HL-60 (cell line): ENCODE data around the gene ANO2.

Experiments
- DNase-seq, 2 experiments: peaks; one replicate each; pipeline ENCODE4 v3.0.0-alpha.2; 2010 to 2020; ENCODE audit warnings: low read depth in 1 of 2, low spot score in 1 of 2
- H3K27ac ChIP-seq: fragments of 250-450 bp; sonication (Bioruptor Pico); replicated peaks from 2 replicates; pipeline ENCODE4 v1.5.1; 2020; ENCODE audit warnings: mild to moderate bottlenecking, moderate library complexity
- H3K27me3 ChIP-seq: fragments of 250-450 bp; sonication (Bioruptor Pico); 2 replicates; pipeline ENCODE4 v1.5.1; 2021; ENCODE audit warnings: mild to moderate bottlenecking, moderate library complexity; ENCODE audit not compliant: insufficient read depth, poor library complexity, severe bottlenecking
- H3K4me3 ChIP-seq: replicated peaks from 2 replicates; pipeline ENCODE4 v1.5.1; 2011; ENCODE audit warnings: mild to moderate bottlenecking, control low read depth, low read length; ENCODE audit not compliant: insufficient read depth
- GABPA ChIP-seq: IDR thresholded peaks from 2 replicates; pipeline ENCODE4 v1.6.1; 2012; ENCODE audit warnings: low read depth
- POLR2AphosphoS5 ChIP-seq: IDR thresholded peaks from 2 replicates; pipeline ENCODE4 v1.6.1; 2012; ENCODE audit warnings: low read depth
- REST ChIP-seq: IDR thresholded peaks from 2 replicates; pipeline ENCODE4 v1.6.1; 2012; ENCODE audit warnings: low read depth; ENCODE audit not compliant: insufficient replicate concordance
- SPI1 ChIP-seq: IDR thresholded peaks from 2 replicates; pipeline ENCODE4 v1.6.1; 2012; ENCODE audit warnings: low read depth, mild to moderate bottlenecking, borderline replicate concordance
- TF ChIP-seq, protein P1 (sequence below): IDR thresholded peaks from one replicate; pipeline ENCODE4 v1.5.1; 2011; ENCODE audit warnings: low read length, control low read depth, inconsistent platforms; ENCODE audit not compliant: insufficient read depth

The ANO2 gene

GRCh38 chr12:5688226-5688625 is 256.8 kb downstream of the ANO2 start:
- H3K4me3 ChIP-seq: no peak overlapping the region
- no peak for DNase-seq
- no peaks in the 10 kb centered on the region for H3K27me3 ChIP-seq
- TF ChIP-seq POLR2AphosphoS5 (no peak), SPI1 (no peak), REST (no peak), GABPA (no peak)
- TF ChIP-seq, protein P1, sequence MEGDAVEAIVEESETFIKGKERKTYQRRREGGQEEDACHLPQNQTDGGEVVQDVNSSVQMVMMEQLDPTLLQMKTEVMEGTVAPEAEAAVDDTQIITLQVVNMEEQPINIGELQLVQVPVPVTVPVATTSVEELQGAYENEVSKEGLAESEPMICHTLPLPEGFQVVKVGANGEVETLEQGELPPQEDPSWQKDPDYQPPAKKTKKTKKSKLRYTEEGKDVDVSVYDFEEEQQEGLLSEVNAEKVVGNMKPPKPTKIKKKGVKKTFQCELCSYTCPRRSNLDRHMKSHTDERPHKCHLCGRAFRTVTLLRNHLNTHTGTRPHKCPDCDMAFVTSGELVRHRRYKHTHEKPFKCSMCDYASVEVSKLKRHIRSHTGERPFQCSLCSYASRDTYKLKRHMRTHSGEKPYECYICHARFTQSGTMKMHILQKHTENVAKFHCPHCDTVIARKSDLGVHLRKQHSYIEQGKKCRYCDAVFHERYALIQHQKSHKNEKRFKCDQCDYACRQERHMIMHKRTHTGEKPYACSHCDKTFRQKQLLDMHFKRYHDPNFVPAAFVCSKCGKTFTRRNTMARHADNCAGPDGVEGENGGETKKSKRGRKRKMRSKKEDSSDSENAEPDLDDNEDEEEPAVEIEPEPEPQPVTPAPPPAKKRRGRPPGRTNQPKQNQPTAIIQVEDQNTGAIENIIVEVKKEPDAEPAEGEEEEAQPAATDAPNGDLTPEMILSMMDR: no peak
- H3K27ac ChIP-seq: no peak overlapping the region

DNA sequence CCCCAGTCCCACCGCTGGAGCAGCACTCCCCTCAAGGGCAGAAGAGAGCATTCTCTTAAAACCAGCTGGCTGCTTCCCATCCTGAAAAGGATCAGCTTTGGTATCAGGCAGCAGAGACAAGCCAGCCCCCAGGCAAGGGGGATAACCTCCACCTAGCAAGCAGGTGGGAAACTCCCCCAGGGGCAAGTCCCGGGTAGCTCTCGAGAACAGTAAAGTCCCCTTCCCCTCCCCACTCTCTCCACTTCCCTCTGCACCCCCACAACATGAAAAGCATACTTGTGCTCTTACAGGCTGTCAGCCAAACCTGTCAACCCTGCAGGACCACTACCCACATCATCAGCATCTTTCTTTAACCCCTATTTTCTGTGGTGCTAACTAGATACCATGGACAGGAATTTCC is 259.1 kb downstream of the ANO2 start:
- no peaks in the 10 kb centered on the region for H3K27me3 ChIP-seq
- no peak overlapping the region for H3K4me3 ChIP-seq
- DNase-seq: no peak
- H3K27ac ChIP-seq: no peak overlapping the region
- no peak for TF ChIP-seq SPI1
- TF ChIP-seq GABPA: no peak
- TF ChIP-seq REST: no peak
- TF ChIP-seq POLR2AphosphoS5: no peak
- TF ChIP-seq, protein P1: no peak

GRCh38 chr12:5684989-5685388 is 260.1 kb downstream of the ANO2 start:
- no peak overlapping the region for H3K4me3 ChIP-seq
- TF ChIP-seq POLR2AphosphoS5: no peak
- TF ChIP-seq REST: no peak
- no peak for TF ChIP-seq GABPA
- TF ChIP-seq SPI1: no peak
- TF ChIP-seq, protein P1: no peak
- no peak for DNase-seq
- H3K27ac ChIP-seq: no peak overlapping the region
- no peaks in the 10 kb centered on the region for H3K27me3 ChIP-seq
